ENCODE measurements around the gene PPP1R14C.
"Not testable (repeated sequence)": the region's sequence is repeated elsewhere in the genome, so short reads cannot be mapped to it uniquely, and the experiment has no call there.

Gene PPP1R14C

GRCh38 chr6:150172929-150173328, 30.1 kb downstream of the PPP1R14C start:
- no peak for DNase-seq

GRCh38 chr6:150175586-150176151, 32.8 kb downstream of the PPP1R14C start:
- no peak for DNase-seq

- DNase-seq = no peak
Measured at GRCh38 chr6:150176152-150176551, 33.3 kb downstream of the PPP1R14C start.

- no peak for DNase-seq
Measured at GRCh38 chr6:150176659-150177058, 33.8 kb downstream of the PPP1R14C start.

- DNase-seq = no peak
Measured at GRCh38 chr6:150177259-150177951, 34.6 kb downstream of the PPP1R14C start.

- no peak for DNase-seq
Measured at GRCh38 chr6:150177952-150178520, 35.2 kb downstream of the PPP1R14C start.

GRCh38 chr6:150179030-150179429, 36.2 kb downstream of the PPP1R14C start:
- DNase-seq = no peak

GRCh38 chr6:150179907-150180424, 37.1 kb downstream of the PPP1R14C start:
- DNase-seq = not testable (repeated sequence)

GRCh38 chr6:150180517-150180916, 37.7 kb downstream of the PPP1R14C start:
- no peak for DNase-seq

- DNase-seq = no peak
Measured at GRCh38 chr6:150182460-150183078, 39.7 kb downstream of the PPP1R14C start.

GRCh38 chr6:150183105-150183504, 40.3 kb downstream of the PPP1R14C start:
- no peak for DNase-seq

GRCh38 chr6:150183966-150184365, 41.1 kb downstream of the PPP1R14C start:
- DNase-seq = no peak

GRCh38 chr6:150184850-150185731, 42.2 kb downstream of the PPP1R14C start:
- no peak for DNase-seq

- no peak for DNase-seq
Measured at GRCh38 chr6:150185732-150186117, 42.9 kb downstream of the PPP1R14C start.

GRCh38 chr6:150186129-150186898, 43.5 kb downstream of the PPP1R14C start:
- DNase-seq = no peak

GRCh38 chr6:150187433-150187832, 44.6 kb downstream of the PPP1R14C start:
- not testable (repeated sequence) for DNase-seq

GRCh38 chr6:150189122-150189521, 46.3 kb downstream of the PPP1R14C start:
- DNase-seq = no peak

- no peak for DNase-seq
Measured at GRCh38 chr6:150191809-150192208, 49.0 kb downstream of the PPP1R14C start.

- no peak for DNase-seq
Measured at GRCh38 chr6:150194195-150194594, 51.4 kb downstream of the PPP1R14C start.

- peak; percentile 4 for DNase-seq
Measured at GRCh38 chr6:150195996-150196417, 53.2 kb downstream of the PPP1R14C start.

GRCh38 chr6:150196942-150197745, 54.3 kb downstream of the PPP1R14C start:
- no peak for DNase-seq
